ENCODE data around the gene STXBP1. TPM values are rescaled to one million over a fixed set of nuclear protein-coding genes. Genes with fewer than 3 reads are reported as not detected.

The STXBP1 gene
- total RNA-seq, 4 donors from 2014 or later = 47.0 to 81.0 (median 66.4) TPM

DNA sequence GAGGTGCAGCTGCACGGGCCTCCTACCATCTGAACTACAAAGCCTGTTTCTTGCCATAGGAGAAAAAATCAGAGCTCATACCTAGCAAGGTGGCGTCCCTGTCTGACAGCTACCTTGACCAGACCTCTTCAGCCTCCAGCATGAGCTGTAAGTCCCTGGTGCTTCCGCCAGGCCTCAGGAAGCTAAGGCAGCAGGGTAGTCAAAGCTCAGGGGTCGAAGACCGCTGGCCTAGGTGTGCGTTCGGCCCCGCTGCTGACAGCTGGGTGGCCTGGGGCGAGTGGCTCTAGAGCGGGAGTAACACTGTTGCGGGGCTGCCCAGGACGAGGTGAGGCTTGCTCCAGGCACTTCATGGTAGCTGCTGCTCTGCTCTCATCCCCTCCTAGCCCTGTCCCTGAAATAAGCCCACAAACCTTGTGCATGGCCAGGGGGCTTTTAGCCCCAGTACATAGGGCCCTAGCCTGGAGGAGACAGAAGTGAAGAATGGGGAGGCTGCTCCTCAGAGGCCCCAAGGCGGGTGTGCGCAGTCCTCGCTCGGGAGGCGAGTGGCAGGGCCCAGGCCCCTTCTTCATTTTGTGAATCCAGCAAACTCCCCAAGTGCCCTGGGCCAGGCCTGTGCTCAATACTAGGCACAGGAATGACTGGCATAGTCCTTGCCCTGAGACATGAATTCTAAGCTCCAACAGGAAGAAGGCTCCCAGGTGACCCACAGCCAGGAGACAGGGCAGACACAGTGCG lies 117.6 kb downstream of the STXBP1 start:
- TF ChIP-seq, protein P1, sequence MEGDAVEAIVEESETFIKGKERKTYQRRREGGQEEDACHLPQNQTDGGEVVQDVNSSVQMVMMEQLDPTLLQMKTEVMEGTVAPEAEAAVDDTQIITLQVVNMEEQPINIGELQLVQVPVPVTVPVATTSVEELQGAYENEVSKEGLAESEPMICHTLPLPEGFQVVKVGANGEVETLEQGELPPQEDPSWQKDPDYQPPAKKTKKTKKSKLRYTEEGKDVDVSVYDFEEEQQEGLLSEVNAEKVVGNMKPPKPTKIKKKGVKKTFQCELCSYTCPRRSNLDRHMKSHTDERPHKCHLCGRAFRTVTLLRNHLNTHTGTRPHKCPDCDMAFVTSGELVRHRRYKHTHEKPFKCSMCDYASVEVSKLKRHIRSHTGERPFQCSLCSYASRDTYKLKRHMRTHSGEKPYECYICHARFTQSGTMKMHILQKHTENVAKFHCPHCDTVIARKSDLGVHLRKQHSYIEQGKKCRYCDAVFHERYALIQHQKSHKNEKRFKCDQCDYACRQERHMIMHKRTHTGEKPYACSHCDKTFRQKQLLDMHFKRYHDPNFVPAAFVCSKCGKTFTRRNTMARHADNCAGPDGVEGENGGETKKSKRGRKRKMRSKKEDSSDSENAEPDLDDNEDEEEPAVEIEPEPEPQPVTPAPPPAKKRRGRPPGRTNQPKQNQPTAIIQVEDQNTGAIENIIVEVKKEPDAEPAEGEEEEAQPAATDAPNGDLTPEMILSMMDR (IDR thresholded peaks at IDR 0.05) = no peak
- ATAC-seq (ENCODE audit: low FRiP score) (no peak), DNase-seq (ENCODE audit: low spot score) (no peak)

DNA sequence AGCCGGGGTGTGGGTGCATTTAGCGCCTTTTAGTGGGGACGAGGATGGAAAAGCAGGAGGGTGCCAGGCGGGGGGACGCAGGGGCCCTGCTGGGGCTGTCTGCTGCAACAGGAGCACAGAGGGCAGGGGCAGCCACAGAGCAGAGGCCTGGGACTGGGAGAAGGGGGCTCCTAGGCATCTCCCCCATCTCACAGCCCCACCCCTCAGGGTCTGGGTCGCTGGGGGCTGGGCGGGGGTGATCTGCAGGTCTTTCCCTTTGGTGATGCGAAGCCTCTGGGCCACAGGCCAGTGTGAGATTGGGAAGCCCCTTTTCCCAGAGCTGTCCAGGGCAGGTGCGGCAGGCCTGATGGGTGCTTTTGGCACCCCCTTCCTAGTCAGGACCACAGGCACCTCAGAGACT lies 118.2 kb downstream of the STXBP1 start:
- DNase-seq (ENCODE audit: low spot score) (no peak), ATAC-seq (ENCODE audit: low FRiP score) (no peak)
- TF ChIP-seq, protein P1 (IDR thresholded peaks at IDR 0.05) = no peak

DNA sequence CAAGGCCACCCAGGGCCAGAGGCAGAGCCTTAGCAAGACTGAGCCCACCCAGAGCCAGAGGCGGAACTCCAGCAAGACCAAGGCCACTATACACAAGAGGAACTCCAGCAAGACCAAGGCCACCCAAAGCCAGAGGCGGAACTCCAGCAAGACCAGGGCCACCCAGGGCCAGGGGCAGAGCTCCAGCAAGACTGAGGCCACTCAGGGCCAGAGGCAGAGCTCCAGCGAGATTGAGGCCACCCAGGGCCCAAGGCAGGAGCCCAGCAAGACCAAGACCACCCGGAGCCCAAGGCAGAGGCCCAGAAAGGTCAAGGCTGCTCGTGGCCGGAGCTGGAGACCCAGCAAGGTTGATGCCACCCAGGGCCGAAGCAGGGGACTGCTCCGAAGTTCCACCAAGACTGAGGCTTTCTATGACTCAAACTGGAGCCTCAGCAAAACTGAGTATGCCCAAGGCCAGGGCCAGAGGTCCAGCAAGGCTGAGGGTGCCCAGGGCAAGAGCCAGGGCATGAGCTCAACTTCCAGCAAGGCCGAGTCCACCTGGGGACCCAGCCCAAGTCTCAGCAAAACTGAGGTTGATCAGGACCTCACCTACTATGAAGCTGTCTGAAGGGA lies 118.8 kb downstream of the STXBP1 start:
- TF ChIP-seq, protein P1 (IDR thresholded peaks at IDR 0.05) = no peak
- ATAC-seq (ENCODE audit: low FRiP score) (no peak), DNase-seq (ENCODE audit: low spot score) (no peak)

DNA sequence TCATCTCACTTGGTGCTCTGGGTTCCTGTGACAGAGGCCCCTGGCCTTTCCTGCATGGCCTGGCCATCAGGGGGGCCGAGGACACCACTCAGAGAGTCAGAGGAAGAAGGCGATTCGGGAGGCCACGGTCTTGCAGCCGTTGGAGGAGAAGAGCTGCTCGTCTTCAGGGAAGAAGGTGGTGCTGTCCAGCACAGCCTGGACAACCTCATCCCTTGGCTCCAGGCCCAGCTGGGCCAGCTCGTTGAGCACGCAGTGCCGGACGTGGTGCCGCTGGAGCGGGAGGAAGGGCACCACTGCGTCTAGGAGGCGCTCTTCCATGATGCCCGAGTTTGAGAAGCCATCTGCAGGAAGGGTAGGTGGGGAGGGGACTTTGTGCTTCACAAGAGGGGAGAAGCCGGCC lies 119.9 kb downstream of the STXBP1 start:
- no peak for ATAC-seq (ENCODE audit: low FRiP score)
- TF ChIP-seq, protein P1 (IDR thresholded peaks at IDR 0.05) = no peak
- no peak for DNase-seq (ENCODE audit: low spot score)

DNA sequence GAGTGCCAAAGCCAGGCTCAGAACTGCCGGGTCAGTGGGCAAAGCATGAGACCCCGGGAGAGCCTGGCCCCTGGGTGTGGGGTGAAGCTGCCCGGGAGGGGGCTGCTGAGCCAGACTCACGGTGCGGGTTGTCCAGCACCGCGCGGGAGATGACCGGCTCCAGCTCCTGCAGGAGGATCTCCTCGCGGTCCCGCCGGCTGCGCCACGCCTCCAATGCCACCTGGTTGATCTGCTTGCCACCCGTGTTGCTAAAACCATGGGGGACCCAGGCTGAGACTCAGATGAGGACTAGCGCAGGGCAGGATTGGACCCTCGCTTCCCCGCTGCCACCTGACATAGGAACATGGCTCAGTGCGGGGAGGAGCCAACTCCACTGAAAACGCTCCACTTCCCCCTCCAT lies 120.4 kb downstream of the STXBP1 start:
- TF ChIP-seq, protein P1 (IDR thresholded peaks at IDR 0.05) = no peak
- ATAC-seq (ENCODE audit: low FRiP score) (no peak), DNase-seq (ENCODE audit: low spot score) (no peak)

DNA sequence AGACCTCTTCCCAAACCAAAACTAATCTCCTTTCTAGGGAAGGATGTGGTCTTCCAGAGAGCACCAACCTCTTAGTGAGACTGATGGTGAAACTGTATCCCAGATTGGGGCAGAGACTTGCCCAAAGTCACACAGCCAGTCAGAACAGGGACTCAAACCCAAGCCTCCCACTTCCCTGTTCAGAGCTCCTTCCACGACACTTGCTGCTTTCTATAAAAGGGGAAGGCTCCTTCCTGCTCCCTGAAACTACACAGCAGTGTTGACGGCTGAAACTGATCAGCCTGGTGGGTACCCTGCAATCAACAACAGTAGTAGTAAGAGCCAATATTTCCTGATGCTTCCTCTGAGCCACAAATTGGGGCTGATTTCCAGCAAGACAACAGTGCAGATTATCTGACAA lies 121.5 kb downstream of the STXBP1 start:
- DNase-seq (ENCODE audit: low spot score) (no peak), ATAC-seq (ENCODE audit: low FRiP score) (no peak)
- TF ChIP-seq, protein P1 (IDR thresholded peaks at IDR 0.05) = no peak

DNA sequence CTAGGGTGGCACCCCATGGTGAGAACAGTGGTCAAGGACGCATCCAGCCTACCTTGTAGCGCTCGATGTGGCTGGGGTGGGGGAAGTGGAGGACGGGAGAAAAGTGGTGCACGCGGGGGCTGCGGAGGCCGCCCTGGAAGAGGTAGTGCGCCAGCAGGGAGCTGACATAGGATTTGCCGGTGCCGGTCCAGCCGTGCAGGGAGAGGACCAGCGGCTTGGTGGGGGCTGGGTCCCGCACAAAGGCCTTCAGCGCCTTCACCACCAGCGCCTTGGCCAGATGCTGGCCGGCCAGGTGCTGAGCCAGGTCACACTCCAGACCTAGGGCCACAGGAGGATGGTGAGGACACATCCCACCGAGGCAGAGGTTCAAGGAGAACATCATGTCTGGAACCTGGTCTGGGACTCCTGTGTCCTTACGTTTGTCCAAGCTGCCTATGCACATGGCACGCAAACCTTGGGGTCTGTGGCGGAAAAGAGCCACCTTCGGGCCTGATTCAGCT lies 122.2 kb downstream of the STXBP1 start:
- TF ChIP-seq, protein P1 (IDR thresholded peaks at IDR 0.05) = no peak
- DNase-seq (ENCODE audit: low spot score) (no peak), ATAC-seq (ENCODE audit: low FRiP score) (no peak)

All from omental fat pad (tissue), 4 donors.